Measurements from ENCODE around the gene RAD54L.
"Not testable (repeated sequence)": the region's sequence is repeated elsewhere in the genome, so short reads cannot be mapped to it uniquely, and the experiment has no call there.

Gene RAD54L

GRCh38 chr1:46285730-46286477 is 38.3 kb downstream of the RAD54L start:
- DNase-seq (ENCODE audit: low spot score), result peak; percentile 70

- DNase-seq (ENCODE audit: low spot score), result no peak
Measured at GRCh38 chr1:46288485-46289133, 41.0 kb downstream of the RAD54L start.

- no peak for DNase-seq (ENCODE audit: low spot score)
Measured at GRCh38 chr1:46289134-46289494, 41.6 kb downstream of the RAD54L start.

- DNase-seq (ENCODE audit: low spot score), result no peak
Measured at GRCh38 chr1:46289976-46290375, 42.4 kb downstream of the RAD54L start.

GRCh38 chr1:46295306-46295705 is 47.7 kb downstream of the RAD54L start:
- DNase-seq (ENCODE audit: low spot score), result no peak

GRCh38 chr1:46298387-46298786 is 50.8 kb downstream of the RAD54L start:
- no peak for DNase-seq (ENCODE audit: low spot score)

- no peak for DNase-seq (ENCODE audit: low spot score)
Measured at GRCh38 chr1:46300673-46301405, 53.3 kb downstream of the RAD54L start.

GRCh38 chr1:46301406-46301807 is 53.8 kb downstream of the RAD54L start:
- DNase-seq (ENCODE audit: low spot score), result no peak

GRCh38 chr1:46301808-46302640 is 54.5 kb downstream of the RAD54L start:
- DNase-seq (ENCODE audit: low spot score), result peak; percentile 71

- no peak for DNase-seq (ENCODE audit: low spot score)
Measured at GRCh38 chr1:46302641-46303037, 55.1 kb downstream of the RAD54L start.

- DNase-seq (ENCODE audit: low spot score), result peak; percentile 95
Measured at GRCh38 chr1:46303038-46303871, 55.7 kb downstream of the RAD54L start, which contains the start of the genes LRRC41 and UQCRH. Gene LRRC41, minus strand, starts transcription at chr1:46303616. Its CDS starts 294 bp downstream, at chr1:46303322. Gene UQCRH, plus strand, starts transcription at chr1:46303698. Its CDS starts 69 bp downstream, at chr1:46303767.

- no peak for DNase-seq (ENCODE audit: low spot score)
Measured at GRCh38 chr1:46303872-46304326, 56.3 kb downstream of the RAD54L start.

- DNase-seq (ENCODE audit: low spot score), result no peak
Measured at GRCh38 chr1:46306159-46306530, 58.6 kb downstream of the RAD54L start.

GRCh38 chr1:46309401-46310159 is 62.0 kb downstream of the RAD54L start:
- DNase-seq (ENCODE audit: low spot score), result no peak

GRCh38 chr1:46310321-46310720 is 62.8 kb downstream of the RAD54L start:
- no peak for DNase-seq (ENCODE audit: low spot score)

- no peak for DNase-seq (ENCODE audit: low spot score)
Measured at GRCh38 chr1:46315669-46316403, 68.3 kb downstream of the RAD54L start.

GRCh38 chr1:46317323-46317722 is 69.8 kb downstream of the RAD54L start:
- DNase-seq (ENCODE audit: low spot score), result no peak

GRCh38 chr1:46319301-46319700 is 71.7 kb downstream of the RAD54L start:
- not testable (repeated sequence) for DNase-seq (ENCODE audit: low spot score)
